Subcutaneous abdominal adipose tissue (tissue), 5 donors: ENCODE results near the gene GON7.

ENCODE experiments used
- H3K27ac ChIP-seq: one replicate; pipeline ENCODE4 v1.7.0; 2013; ENCODE audit warnings: low read depth, mild to moderate bottlenecking, inconsistent platforms, low read length, moderate library complexity
- H3K27me3 ChIP-seq, 5 donors: one replicate each; pipeline ENCODE4 v1.7.0; 2013; ENCODE audit warnings: low read length in 5 of 5, inconsistent platforms in 1 of 5; ENCODE audit not compliant: control insufficient read depth in 5 of 5, insufficient read depth in 4 of 5
- H3K36me3 ChIP-seq, 5 donors: one replicate each; pipeline ENCODE4 v1.7.0; 2013; ENCODE audit warnings: low read length in 5 of 5; ENCODE audit not compliant: control insufficient read depth in 5 of 5, insufficient read depth in 5 of 5
- H3K4me1 ChIP-seq, 5 donors: one replicate each; pipeline ENCODE4 v1.7.0; 2013; ENCODE audit warnings: low read length in 5 of 5, mild to moderate bottlenecking in 3 of 5, moderate library complexity in 1 of 5; ENCODE audit not compliant: control insufficient read depth in 5 of 5, insufficient read depth in 5 of 5
- H3K4me3 ChIP-seq, 5 donors: one replicate each; pipeline ENCODE4 v1.7.0; 2013; ENCODE audit warnings: low read length in 5 of 5, low read depth in 1 of 5
- H3K9ac ChIP-seq, 5 donors: one replicate each; pipeline ENCODE4 v1.7.0; 2013; ENCODE audit warnings: low read length in 5 of 5, mild to moderate bottlenecking in 4 of 5, moderate library complexity in 3 of 5
- H3K9me3 ChIP-seq, 5 donors: one replicate each; pipeline ENCODE4 v1.7.0; 2013; ENCODE audit warnings: low read length in 5 of 5; ENCODE audit not compliant: control insufficient read depth in 5 of 5
- donor health status: healthy.
- donor health status: healthy.
- donor health status: healthy.
- donor health status: healthy.
- donor health status: healthy.

GON7 gene

GRCh38 chr14:93201155-93201704 lies 5.6 kb downstream of the GON7 start:
- H3K27ac ChIP-seq = no peak overlapping the region
- no peaks in the 10 kb centered on the region for H3K9me3 ChIP-seq
- peaks cover 0 to 8% (median 7%) of the 10 kb centered on the region in 5 donors for H3K4me1 ChIP-seq
- no peaks in the 10 kb centered on the region for H3K27me3 ChIP-seq
- no peak overlapping the region for H3K9ac ChIP-seq
- peaks cover 0 to 3% (median 0%) of the 10 kb centered on the region in 5 donors for H3K36me3 ChIP-seq
- H3K4me3 ChIP-seq = no peak overlapping the region

DNA sequence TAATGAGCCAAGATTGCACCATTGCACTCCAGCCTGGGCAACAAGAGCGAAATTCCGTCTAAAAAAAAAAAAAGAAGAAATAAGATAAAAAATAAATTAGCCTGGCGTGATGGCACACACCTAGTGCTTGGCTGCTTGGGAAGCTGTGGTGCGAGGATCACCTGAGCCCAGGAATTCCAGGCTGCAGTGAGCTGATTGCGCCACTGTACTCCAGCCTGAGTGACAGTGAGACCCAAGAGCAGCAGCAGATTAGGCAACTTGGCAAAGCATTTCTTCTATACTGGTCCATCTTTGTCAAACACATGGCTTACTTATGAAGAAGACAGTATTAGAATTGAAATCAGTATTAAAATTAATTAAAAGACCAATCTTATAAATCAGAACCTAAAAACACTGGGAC lies 6.3 kb downstream of the GON7 start:
- peaks cover 0 to 3% (median 0%) of the 10 kb centered on the region in 5 donors for H3K36me3 ChIP-seq
- H3K9ac ChIP-seq = no peak overlapping the region
- H3K27me3 ChIP-seq = no peaks in the 10 kb centered on the region
- H3K4me3 ChIP-seq = no peak overlapping the region
- no peaks in the 10 kb centered on the region for H3K9me3 ChIP-seq
- H3K27ac ChIP-seq = no peak overlapping the region
- H3K4me1 ChIP-seq = peaks cover 0 to under 1% (median 0%) of the 10 kb centered on the region in 5 donors

GRCh38 chr14:93199031-93199430 lies 7.8 kb downstream of the GON7 start:
- Histone ChIP-seq H3K36me3 (peaks cover 0 to 3% (median 0%) of the 10 kb centered on the region in 5 donors), H3K9me3 (no peaks in the 10 kb centered on the region), H3K9ac (no peak overlapping the region), H3K27me3 (no peaks in the 10 kb centered on the region), H3K27ac (no peak overlapping the region), H3K4me3 (no peak overlapping the region), H3K4me1 (no peaks in the 10 kb centered on the region)

DNA sequence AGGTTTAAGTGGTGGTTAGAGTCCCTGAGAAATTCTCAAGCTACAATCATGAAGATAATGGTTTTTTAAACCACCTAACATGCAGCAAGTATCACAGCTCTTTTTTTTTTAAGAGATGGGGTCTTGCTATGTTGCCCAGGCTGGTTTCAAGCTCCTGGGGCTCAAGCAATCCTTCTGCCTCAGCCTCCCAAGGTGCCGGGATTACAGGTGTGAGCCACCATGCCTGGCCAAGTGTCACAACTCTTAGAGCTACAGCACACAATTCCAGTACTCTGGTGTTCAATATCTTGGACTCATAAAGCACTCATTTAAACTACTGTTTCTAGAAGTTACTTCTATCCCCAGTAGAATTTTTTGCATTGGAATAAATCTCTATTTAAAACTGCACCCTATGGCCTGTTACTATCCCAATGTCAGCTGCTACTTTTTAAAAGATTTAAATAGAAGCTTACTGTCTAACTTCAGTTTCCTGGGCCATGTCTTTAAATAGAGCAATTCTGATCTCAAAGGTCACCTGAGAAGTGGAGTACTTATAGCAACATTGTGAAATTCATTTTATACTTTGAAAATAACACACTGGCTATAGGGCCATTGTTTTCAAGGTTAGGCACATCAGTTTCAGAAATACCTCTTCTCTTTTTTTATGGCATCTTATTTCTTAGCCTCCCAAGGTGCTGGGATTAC lies 11.4 kb downstream of the GON7 start:
- Histone ChIP-seq H3K4me3 (no peak overlapping the region), H3K27ac (no peak overlapping the region), H3K36me3 (peaks cover 0 to 3% (median 0%) of the 10 kb centered on the region in 5 donors), H3K9me3 (no peaks in the 10 kb centered on the region), H3K27me3 (no peaks in the 10 kb centered on the region), H3K4me1 (no peaks in the 10 kb centered on the region), H3K9ac (no peak overlapping the region)

GRCh38 chr14:93186956-93187355 lies 19.9 kb downstream of the GON7 start:
- peaks cover 7 to 24% (median 9%) of the 10 kb centered on the region in 5 donors for H3K36me3 ChIP-seq
- H3K27me3 ChIP-seq = no peaks in the 10 kb centered on the region
- no peaks in the 10 kb centered on the region for H3K9me3 ChIP-seq
- peaks cover 7 to 29% (median 19%) of the 10 kb centered on the region in 5 donors for H3K4me1 ChIP-seq
- no peak overlapping the region for H3K4me3 ChIP-seq
- peak overlapping the region in 1 of 5 donors; percentile 11 for H3K9ac ChIP-seq
- H3K27ac ChIP-seq = no peak overlapping the region

DNA sequence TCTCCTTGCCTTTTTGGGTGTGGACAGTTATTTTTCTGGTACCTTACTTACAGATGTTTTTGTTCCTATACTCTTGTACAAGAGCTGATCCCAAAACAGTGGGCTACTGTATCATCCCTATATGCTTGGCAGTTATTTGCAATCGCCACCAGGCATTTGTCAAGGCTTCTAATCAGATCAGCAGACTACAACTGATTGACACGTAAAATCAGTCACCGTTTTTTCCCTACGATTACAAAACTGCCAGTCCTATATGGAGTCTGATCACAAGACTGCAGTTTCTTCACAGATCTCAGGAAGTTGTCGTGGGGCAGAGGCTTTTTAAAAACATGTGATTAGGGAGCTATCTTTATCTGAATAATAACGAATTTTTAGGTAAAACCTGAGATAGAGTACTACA lies 20.4 kb downstream of the GON7 start:
- Histone ChIP-seq H3K36me3 (peaks cover 9 to 24% (median 12%) of the 10 kb centered on the region in 5 donors), H3K4me3 (no peak overlapping the region), H3K9ac (peak overlapping the region in 2 of 5 donors; percentile 11 to 41), H3K27ac (peak overlapping the region; percentile 100), H3K4me1 (peaks cover 7 to 29% (median 19%) of the 10 kb centered on the region in 5 donors), H3K9me3 (no peaks in the 10 kb centered on the region), H3K27me3 (no peaks in the 10 kb centered on the region)

DNA sequence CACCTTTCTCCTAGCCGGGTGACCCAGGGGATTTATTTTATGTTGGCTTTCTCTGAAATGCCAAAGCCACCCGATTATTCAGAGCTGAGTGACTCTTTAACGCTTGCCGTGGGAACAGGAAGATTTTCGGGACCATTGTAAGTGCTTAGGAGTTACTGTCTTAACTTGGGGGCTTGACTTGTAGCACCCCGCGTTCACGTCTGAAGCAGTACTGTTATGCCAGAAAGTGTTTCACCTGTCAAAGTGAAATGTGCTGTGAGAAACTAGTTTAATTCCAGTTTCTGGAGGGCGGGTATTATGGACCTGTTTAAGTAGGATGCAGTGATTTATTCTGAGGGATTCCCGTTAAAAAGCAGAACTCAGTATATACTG lies 21.5 kb downstream of the GON7 start:
- Histone ChIP-seq H3K9ac (peak overlapping the region; percentile 81 to 98 (median 92)), H3K27ac (peak overlapping the region; percentile 100), H3K27me3 (no peaks in the 10 kb centered on the region), H3K9me3 (no peaks in the 10 kb centered on the region), H3K4me1 (peaks cover 7 to 29% (median 19%) of the 10 kb centered on the region in 5 donors), H3K36me3 (peaks cover 9 to 24% (median 12%) of the 10 kb centered on the region in 5 donors), H3K4me3 (peak overlapping the region; percentile 82 to 98 (median 88))

DNA sequence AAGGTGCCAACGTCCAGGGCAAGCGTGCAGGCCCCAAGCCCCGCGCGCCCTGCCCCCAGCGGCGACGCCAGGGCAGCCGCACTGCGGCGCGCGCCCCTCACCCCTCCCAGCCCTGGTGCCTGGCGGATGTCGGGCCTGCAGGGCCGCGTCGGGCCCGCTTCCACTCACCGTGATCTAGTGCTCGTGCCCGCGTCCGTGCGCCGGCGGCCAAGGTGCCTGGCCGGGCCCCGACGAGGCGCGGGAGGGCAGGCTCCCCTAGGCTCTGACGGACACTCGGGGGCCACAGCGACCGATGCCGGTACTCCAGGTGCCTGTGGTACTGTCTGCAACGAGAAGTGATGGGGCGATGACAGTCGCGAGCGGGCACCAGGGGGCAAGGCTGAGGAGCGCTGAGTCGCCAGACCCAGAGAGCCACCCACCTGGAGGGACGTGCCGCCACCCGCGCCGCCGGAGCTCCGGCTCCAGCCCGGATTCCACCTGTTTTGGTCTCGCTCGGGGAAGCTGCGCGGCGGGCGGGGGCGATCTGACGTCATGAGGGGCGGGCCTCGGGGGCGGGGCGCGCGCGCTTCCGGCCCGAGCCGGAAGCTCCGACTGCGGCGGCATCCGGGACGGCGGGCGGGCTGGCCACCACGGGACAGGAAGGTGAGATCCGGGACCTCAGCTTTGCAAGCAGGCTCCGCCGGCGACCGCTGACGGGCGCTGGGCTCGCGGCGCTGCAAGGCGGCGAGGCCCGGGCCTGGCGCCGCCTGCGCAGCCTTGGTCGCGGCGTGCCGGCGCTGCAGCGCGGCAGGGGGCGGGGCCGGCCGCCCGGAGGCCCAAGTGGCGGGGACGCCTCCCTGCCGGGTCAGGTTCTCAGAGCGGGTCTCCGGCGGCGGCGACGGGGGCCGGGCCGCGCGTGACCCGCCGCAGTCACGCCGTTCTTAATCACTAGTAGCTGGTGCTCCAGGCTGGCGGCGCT lies 22.2 kb downstream of the GON7 start, which contains the start of the genes LYSET and MOAP1:
Gene LYSET (plus strand): TSS at position 927 of the 958 bp plus-strand sequence. CDS start 89 bp downstream, outside the sequence.
Gene MOAP1 (minus strand): TSS at position 507 of the 958 bp plus-strand sequence. CDS start 655 bp downstream, outside the sequence.
- no peaks in the 10 kb centered on the region for H3K9me3 ChIP-seq
- H3K27me3 ChIP-seq = no peaks in the 10 kb centered on the region
- peak within 1 kb of the TSS; percentile 100 for H3K27ac ChIP-seq
- H3K4me1 ChIP-seq = peaks cover 7 to 29% (median 19%) of the 10 kb centered on the region in 5 donors
- H3K9ac ChIP-seq = peak within 1 kb of the TSS; percentile 87 to 98 (median 94)
- peak within 1 kb of the TSS; percentile 84 to 98 (median 88) for H3K4me3 ChIP-seq
- H3K36me3 ChIP-seq = peaks cover 9 to 24% (median 12%) of the 10 kb centered on the region in 5 donors

DNA sequence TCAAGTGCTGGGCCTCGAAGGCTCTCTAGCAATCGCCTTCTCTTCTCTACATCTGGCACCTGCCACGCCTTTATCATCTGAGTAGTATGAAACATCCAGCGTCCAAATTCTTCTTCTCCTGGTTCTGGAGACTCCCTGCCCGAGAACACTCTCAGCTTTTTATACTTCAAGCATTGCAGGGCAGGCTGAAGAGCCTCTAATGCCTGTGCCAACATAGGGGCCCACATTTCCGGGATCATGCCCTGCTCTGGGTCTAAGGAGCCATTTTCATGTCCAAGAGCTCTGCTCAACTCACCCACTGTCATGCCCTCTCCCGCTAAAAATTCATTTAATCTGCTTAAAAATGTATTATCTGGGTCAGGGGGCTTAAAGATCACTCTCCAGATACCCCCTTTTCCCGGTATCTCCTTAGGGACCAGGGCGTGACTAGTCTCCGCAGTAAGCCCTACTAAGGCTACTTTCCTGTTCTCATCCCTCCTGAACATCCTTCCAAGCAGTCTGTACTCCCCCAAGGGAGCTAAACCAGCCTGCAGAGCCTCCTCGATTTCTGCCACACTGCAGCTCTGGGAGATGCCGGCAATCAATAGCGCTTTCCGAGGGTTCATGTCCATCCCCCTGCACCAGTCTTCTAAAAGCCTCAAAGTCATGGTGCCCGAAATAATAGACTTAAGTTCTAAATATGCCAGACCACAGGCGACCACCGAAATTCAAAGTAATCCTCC lies 23.1 kb downstream of the GON7 start:
- Histone ChIP-seq H3K27me3 (no peaks in the 10 kb centered on the region), H3K4me3 (peak overlapping the region; percentile 76 to 98 (median 88)), H3K9ac (peak overlapping the region; percentile 44 to 94 (median 91)), H3K9me3 (no peaks in the 10 kb centered on the region), H3K36me3 (peaks cover 5 to 22% (median 12%) of the 10 kb centered on the region in 5 donors), H3K27ac (peak overlapping the region; percentile 80), H3K4me1 (peaks cover 7 to 29% (median 19%) of the 10 kb centered on the region in 5 donors)
